ENCODE results near the gene SLC35A4.

DNA sequence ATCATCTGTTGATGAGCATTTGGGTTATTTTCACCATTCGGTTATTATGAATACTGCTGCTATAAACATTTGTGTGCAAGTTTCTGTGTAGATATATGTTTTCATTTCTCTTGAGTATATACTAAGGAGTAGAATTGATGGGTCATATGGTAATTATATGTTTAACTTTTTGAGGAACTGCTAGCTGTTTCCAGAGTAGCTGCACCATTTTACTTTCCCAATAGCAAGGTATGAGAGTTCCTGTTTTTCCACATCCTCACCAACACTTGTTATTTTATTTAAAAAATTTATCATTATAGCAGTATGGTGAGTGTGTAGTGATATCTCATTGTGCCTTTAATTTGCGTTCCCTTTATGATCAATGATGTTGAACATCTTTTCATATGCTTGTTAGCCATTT, 39.1 kb downstream of the SLC35A4 start:
- TF ChIP-seq, protein P1, sequence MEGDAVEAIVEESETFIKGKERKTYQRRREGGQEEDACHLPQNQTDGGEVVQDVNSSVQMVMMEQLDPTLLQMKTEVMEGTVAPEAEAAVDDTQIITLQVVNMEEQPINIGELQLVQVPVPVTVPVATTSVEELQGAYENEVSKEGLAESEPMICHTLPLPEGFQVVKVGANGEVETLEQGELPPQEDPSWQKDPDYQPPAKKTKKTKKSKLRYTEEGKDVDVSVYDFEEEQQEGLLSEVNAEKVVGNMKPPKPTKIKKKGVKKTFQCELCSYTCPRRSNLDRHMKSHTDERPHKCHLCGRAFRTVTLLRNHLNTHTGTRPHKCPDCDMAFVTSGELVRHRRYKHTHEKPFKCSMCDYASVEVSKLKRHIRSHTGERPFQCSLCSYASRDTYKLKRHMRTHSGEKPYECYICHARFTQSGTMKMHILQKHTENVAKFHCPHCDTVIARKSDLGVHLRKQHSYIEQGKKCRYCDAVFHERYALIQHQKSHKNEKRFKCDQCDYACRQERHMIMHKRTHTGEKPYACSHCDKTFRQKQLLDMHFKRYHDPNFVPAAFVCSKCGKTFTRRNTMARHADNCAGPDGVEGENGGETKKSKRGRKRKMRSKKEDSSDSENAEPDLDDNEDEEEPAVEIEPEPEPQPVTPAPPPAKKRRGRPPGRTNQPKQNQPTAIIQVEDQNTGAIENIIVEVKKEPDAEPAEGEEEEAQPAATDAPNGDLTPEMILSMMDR (conservative IDR thresholded peaks at IDR 0.05 in 1 of 2, IDR thresholded peaks at IDR 0.05 in 1 of 2; ENCODE audit: extremely low read depth in 1 of 2, insufficient read depth in 1 of 2, low read depth in 1 of 2, low read length in 2 of 2) = no peak
- TF ChIP-seq EZH2 (IDR thresholded peaks at IDR 0.05; ENCODE audit: borderline replicate concordance, low read length) = no peak

All from mammary epithelial cell (primary cell).